Measurements from ENCODE around the gene ABTB1.

ABTB1 gene

GRCh38 chr3:127722091-127722784 is 49.5 kb downstream of the ABTB1 start:
- DNase-seq: no peak

- no peak for DNase-seq
These were observed 50.3 kb downstream of the ABTB1 start for GRCh38 chr3:127723011-127723567.

GRCh38 chr3:127726894-127727293 is 54.1 kb downstream of the ABTB1 start:
- no peak for DNase-seq

- peak; percentile 32 to 68 for DNase-seq
These were observed 55.8 kb downstream of the ABTB1 start for GRCh38 chr3:127728417-127729015.

GRCh38 chr3:127729556-127730056 is 56.9 kb downstream of the ABTB1 start:
- peak; percentile 95 to 100 for DNase-seq

GRCh38 chr3:127730171-127730570 is 57.4 kb downstream of the ABTB1 start:
- DNase-seq: no peak

Measured in inflammatory macrophage treated with lipopolysaccharide for 1 hour (primary cell).